NCI-H774 (cell line): ENCODE measurements around the gene HPGD.

Experiments
- DNase-seq: peaks from one replicate; lab custom pipeline; 2025; lab: John Stamatoyannopoulos, UW

HPGD gene

GRCh38 chr4:174522183-174523024 lies at the start of gene HPGD:
Gene HPGD, minus strand, starts transcription at chr4:174522488. Its CDS starts 37 bp downstream, at chr4:174522451.
- no peak for DNase-seq

- no peak for DNase-seq
These were observed 42.2 kb upstream of the HPGD start for GRCh38 chr4:174564529-174564928.

- no peak for DNase-seq
These were observed 41.1 kb upstream of the HPGD start for GRCh38 chr4:174563399-174563798.

- no peak for DNase-seq
These were observed 39.3 kb upstream of the HPGD start for GRCh38 chr4:174561560-174561959.

GRCh38 chr4:174559894-174560293 lies 37.6 kb upstream of the HPGD start:
- DNase-seq = no peak

GRCh38 chr4:174555789-174556630 lies 33.7 kb upstream of the HPGD start:
- no peak for DNase-seq

- DNase-seq = no peak
These were observed 32.0 kb upstream of the HPGD start for GRCh38 chr4:174554231-174554728.

GRCh38 chr4:174553828-174554227 lies 31.5 kb upstream of the HPGD start:
- no peak for DNase-seq

- DNase-seq = no peak
These were observed 30.7 kb upstream of the HPGD start for GRCh38 chr4:174553031-174553430.

GRCh38 chr4:174550541-174550940 lies 28.3 kb upstream of the HPGD start:
- no peak for DNase-seq

- no peak for DNase-seq
These were observed 27.4 kb upstream of the HPGD start for GRCh38 chr4:174549721-174550120.

- no peak for DNase-seq
These were observed 23.0 kb upstream of the HPGD start for GRCh38 chr4:174545268-174545667.

GRCh38 chr4:174544496-174544895 lies 22.2 kb upstream of the HPGD start:
- DNase-seq = no peak

GRCh38 chr4:174540175-174540574 lies 17.9 kb upstream of the HPGD start:
- DNase-seq = no peak

- no peak for DNase-seq
These were observed 17.3 kb upstream of the HPGD start for GRCh38 chr4:174539571-174539970.

- no peak for DNase-seq
These were observed 16.6 kb upstream of the HPGD start for GRCh38 chr4:174538876-174539250.

- no peak for DNase-seq
These were observed 16.0 kb upstream of the HPGD start for GRCh38 chr4:174538123-174538875.

- DNase-seq = no peak
These were observed 15.3 kb upstream of the HPGD start for GRCh38 chr4:174537634-174538033.

- no peak for DNase-seq
These were observed 12.2 kb upstream of the HPGD start for GRCh38 chr4:174534461-174534860.

GRCh38 chr4:174532445-174532844 lies 10.2 kb upstream of the HPGD start:
- no peak for DNase-seq

- no peak for DNase-seq
These were observed 9.2 kb upstream of the HPGD start for GRCh38 chr4:174531486-174531885.

GRCh38 chr4:174528226-174528625 lies 5.9 kb upstream of the HPGD start:
- DNase-seq = no peak
